GM12872 (cell line): ENCODE data around the gene PIGL.

Experiments
- TF ChIP-seq, protein P1 (sequence below): IDR thresholded peaks from 3 replicates; pipeline ENCODE4 v1.5.1; 2011; ENCODE audit warnings: low read depth, mild to moderate bottlenecking, low read length, moderate library complexity; ENCODE audit not compliant: insufficient read depth

PIGL gene

DNA sequence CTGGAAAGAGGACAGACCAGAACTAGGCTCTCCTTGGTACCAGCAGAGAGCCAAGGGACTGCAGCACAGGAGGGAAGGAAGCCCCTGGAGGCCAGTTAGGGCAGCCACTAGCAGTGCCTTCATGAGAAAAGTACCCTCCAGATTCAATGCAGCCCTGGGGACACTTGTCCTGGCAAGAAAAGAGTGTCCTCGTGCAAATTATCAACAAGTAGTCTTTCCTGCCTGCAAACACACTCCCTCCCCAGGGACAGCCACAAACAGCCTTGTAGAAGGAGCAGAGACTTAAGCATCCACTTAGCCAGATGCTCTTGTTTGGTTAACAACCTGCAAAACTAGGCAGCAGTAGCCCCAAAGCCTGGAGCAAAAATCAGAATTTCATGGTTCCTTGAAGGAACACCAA lies 112.0 kb downstream of the PIGL start:
- TF ChIP-seq, protein P1, sequence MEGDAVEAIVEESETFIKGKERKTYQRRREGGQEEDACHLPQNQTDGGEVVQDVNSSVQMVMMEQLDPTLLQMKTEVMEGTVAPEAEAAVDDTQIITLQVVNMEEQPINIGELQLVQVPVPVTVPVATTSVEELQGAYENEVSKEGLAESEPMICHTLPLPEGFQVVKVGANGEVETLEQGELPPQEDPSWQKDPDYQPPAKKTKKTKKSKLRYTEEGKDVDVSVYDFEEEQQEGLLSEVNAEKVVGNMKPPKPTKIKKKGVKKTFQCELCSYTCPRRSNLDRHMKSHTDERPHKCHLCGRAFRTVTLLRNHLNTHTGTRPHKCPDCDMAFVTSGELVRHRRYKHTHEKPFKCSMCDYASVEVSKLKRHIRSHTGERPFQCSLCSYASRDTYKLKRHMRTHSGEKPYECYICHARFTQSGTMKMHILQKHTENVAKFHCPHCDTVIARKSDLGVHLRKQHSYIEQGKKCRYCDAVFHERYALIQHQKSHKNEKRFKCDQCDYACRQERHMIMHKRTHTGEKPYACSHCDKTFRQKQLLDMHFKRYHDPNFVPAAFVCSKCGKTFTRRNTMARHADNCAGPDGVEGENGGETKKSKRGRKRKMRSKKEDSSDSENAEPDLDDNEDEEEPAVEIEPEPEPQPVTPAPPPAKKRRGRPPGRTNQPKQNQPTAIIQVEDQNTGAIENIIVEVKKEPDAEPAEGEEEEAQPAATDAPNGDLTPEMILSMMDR = peak; percentile 30; the same call in 2 of the 3 replicates

DNA sequence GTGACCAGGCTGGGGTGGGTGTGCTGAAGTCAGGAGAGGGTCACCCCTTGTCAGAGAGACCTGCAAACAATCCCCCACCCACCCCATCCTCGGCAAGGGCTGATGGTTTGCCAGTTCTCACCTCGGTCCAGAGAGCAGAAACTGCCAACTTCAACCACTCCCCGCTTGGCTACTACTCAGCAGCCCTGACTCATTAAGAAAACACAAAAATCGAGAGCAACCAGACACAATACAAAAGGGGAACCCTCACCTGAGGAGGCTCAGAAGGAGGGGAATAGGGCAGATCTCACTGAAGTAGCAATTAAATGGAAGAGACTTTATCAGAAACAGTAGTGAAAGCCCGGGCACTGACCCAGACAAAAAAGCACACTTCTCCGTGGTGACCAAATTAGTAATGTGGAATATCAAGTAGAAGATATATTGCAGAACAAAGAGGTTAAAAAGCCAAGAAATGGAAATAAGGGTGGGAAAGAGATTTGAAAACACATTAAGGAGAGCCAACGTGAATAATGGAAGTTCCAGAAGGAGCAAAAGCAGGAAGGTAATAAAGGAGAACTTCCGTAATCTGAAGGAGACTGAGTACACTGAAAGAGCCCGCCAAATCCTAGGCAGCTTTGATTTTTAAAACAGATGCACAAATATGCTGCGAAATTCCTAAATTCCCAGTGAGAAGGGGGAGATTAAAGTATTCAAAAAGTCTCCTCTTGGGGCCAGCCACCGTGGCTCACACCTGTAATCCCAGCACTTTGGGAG lies 112.7 kb downstream of the PIGL start:
- TF ChIP-seq, protein P1 = no peak

DNA sequence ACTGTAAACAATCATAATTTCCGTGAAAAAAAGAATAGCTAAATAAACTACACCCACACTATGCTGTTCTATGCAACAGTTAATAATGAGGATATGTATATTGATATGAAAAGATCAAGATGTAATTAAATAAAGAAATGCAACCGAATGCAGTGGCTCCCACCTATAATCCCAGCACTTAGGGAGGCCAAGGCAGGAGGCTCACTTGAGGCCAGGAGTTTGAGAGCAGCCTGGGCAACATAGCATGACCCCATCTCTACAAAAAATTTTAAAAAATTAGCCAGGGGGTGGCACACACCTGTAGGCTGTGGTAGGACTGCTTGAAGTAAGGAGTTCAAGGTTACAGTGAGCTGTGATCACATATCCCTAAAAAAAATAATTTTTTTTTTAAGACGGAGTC lies 121.4 kb downstream of the PIGL start:
- TF ChIP-seq, protein P1 = no peak

DNA sequence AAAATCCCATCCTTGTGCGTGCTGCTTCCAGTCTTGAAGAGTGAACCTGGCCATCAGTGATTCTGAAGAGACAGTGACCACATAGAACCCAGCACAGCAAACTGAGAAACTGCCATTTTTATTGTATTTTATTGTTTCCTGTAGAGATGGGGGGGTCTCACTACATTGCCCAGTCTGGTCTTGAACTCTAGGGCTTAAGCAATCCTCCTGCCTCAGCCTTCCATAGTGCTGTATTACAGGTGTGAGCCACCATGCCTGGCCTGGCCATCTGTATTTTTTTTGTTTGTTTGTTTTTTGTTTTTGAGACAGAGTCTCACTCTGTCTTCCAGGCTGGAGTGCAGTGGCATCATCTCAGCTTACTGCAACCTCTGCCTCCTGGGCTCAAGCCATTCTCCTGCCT lies 122.4 kb downstream of the PIGL start:
- TF ChIP-seq, protein P1 = no peak

DNA sequence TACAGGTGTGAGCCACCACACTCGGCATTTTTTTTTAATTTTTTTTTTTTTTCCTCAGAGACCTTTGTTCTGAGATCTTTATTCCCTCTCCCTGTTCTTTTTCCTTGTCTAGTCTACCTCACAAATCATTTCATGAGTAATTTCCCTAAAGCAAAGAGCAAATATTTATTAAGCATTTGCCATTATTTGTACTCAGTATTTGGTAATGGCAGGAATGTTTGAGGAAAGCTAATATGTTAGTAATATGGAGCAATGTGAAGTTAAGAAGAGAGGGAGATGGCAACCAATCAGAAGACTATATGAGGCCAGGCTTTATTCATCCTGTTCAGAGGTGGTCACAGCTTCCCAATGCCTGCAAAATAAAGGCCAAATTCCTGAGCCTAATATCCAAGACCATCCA lies 122.9 kb downstream of the PIGL start:
- TF ChIP-seq, protein P1 = no peak

DNA sequence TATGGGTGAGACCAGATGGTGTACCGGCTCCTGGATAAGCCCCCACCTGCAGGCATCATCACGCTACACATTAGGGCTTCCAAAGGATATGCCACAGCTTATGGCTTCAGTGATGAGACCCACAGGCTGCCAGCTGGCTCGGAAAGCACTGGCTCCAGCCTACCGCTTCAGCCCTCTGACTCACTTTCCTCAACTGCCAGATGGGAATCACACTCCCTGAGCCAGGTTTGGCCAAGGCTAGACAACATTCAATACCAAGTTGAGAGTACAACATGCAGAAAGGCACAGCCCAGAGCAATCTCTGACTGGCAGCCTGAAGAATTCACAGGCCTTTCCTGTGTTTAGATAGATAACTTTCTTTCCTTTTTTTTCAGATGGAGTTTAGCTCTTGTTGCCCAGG lies 126.0 kb downstream of the PIGL start:
- TF ChIP-seq, protein P1 = no peak

DNA sequence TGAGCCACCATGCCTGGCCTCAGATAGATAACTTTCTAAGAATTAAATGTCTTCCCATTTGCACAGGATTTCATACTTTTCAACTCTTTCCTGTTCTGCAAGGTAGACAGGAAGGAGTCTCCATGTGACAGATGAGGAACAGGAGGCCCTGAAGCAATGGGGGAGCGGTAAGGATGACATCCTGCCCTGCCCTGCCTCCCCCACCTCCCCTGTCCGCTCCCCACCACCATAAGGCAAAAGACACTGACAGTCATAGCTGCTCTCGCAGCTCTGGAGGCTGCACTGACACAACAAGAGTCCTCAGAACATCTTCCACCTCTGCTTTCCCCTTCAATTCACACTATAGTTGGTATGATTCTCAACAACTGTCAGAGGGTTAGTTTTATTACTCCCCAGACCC lies 126.6 kb downstream of the PIGL start:
- TF ChIP-seq, protein P1 = no peak
